HG03460 (cell line): ENCODE data around the gene ABLIM1.

ENCODE experiments used
- ATAC-seq: cut with Tn5 transposase; IDR thresholded peaks from one replicate; pipeline ENCODE4 v1.9.1; 2021; ENCODE audit not compliant: unreplicated experiment

Gene ABLIM1

GRCh38 chr10:114680543-114681117 lies 22.6 kb upstream of the ABLIM1 start:
- no peak for ATAC-seq

DNA sequence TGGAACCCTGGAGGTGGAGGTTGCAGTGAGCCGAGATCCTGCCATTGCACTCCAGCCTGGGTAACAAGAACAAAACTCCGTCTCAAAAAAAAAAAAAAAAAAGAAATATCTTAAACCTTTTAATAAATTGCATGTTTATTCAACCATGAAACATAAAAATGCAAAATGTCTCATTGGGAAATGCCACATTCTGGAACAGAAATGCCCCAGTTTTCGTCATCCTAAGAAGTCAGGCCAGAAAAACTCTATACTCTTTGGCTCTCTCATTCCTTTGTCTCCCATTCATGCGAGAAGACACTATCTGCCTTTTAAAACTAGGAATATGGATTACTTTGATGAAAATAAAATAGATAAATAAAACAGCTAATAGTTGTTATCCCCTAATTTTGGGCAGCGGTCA lies 21.5 kb upstream of the ABLIM1 start:
- no peak for ATAC-seq

DNA sequence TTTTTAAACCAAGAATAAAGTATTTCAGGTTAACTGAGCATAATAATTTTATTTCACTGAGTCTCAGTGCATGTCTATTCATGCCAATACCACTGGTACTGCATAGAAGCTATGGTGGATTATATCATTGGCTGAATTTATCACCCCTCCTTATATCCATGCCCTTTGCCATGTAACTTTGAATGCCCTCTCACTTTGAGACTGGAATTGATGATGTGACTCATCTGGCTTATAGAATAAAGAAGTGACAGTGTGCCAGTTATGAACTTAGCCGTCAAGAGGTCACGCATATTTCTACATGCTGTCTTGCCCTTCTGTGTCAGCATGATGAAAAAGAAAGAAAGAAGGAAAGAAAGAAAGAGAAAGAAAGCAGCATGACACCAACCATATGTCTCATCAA lies 20.7 kb upstream of the ABLIM1 start:
- ATAC-seq, result no peak

- no peak for ATAC-seq
Observed at GRCh38 chr10:114678336-114678735, 20.3 kb upstream of the ABLIM1 start.

DNA sequence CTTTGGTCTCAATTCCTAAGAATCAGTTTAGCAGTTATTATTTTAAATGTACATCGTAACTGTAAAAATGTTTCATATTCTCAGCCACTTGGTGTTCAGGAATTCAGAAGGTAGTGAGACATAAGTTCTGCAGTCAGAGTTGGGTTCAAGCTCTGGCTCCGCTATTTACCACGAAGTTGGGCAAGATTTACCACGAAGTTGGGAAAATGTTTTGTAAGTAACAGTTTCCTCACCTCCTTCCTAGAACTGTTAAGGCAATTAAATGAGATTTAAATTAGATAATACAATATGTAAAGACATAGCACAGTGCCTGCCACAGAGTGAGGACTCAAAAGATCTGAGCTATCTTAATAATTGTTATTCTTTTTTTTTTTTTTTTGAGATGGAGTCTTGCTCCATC lies 16.3 kb upstream of the ABLIM1 start:
- ATAC-seq, result no peak

DNA sequence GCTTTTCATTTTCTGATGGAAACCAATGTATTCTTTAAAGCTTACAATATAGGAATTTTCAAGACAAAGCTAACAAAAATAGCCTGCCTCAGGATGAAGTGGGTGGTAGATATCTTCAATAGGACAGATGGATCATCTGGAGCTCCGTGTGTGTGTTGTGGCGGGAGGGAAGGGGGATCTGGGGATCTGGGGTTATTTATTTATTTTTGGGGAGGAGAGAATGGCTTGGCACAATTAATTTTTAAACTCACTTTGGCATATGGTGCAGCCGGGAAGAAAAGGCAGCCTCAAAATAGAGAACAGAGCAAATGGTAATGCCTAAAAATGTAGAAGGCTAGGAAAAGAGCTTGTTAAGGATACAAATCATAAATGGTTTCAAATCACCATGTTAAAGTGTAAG lies 11.6 kb upstream of the ABLIM1 start:
- ATAC-seq, result no peak

DNA sequence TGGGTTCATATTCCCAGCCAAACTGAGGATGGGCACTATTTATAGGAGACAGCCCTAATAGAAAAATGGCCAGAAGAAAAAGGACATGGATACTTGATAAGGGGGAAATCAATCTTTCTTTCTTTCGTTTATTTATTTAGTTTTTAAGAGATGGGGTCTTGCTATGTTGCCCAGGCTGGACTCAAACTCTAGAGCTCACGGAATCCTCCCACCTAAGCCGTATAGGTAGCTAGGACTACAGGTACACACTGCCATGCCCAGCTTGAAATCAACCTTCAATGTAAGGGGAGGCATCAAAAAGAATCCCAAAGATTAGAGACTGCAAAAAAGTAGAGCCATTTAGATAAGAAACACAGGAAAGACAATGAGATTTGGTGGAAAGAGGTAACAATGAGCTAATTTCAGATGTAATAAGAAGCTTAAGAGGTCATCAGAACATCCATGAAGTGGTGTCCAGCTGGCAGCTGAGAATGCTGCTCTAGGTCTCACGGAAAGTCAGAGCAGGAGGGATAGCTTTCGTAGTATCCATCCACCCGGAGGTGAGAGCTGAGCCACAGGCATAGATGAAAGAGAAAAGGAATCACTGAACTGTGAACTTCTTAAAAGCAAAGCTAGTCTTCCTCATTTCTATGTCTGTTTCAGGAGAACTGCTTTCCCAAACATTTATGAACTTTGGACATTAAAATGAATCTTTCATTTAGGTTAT lies 10.5 kb upstream of the ABLIM1 start:
- no peak for ATAC-seq

DNA sequence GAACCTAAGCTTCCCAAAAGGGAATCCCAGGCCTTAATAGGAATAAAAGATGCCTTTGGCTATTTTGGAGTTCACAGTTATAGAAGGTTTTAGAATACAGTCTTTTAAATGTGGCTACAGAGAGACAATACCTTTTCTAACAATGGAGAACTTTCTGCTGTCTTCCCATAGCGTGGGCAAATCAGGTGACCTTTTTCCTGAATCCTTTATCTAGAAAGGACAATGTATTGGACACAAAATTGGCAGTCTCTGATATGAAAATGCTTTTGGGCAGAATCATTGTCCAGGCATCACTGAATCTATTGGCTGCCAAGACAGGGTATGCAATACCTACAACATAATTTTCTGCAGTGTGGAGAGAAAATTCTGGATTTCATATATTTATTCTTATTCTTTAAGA lies 7.8 kb upstream of the ABLIM1 start:
- ATAC-seq, result no peak

DNA sequence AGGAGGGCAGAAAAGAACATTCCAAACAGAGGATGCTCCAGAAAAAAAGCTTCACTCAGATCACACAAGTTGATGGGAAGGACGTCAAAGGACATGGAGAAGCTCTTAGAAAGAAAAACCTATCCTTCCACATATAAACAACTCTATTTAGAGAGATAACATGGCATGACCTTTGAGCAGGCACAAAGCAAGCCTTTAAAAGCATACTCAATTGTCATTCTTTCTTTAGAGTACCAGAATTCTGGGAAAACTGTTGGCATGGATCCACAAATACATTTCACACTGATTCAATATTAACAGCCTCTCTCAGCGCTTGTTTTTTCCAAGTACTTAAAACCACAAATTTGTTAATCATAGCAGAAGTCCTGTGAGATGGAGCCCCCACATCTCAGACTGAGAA lies 7.3 kb upstream of the ABLIM1 start:
- no peak for ATAC-seq

DNA sequence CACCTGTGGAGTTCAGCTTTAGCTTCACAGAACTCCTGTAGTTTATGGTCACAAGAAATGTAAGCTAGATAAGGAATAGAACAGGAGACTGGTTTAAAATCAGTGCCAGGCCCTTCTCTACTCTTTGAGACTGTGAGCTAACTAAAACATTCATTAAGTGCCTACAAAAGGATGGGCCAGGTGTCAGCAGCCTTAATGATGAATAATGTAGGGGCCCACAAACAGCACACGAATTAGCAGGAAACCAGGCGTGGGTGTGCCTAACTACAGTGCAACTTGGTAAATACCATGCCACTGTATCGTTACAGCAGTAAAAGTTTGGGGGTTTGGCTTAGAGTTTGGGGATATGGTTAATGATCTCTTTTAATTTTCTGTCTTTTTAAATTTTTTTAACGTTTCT lies 6.1 kb upstream of the ABLIM1 start:
- no peak for ATAC-seq

- ATAC-seq, result no peak
Observed at GRCh38 chr10:114663626-114664025, 5.6 kb upstream of the ABLIM1 start.

- ATAC-seq, result no peak
Observed at GRCh38 chr10:114662646-114663217, 4.7 kb upstream of the ABLIM1 start.

DNA sequence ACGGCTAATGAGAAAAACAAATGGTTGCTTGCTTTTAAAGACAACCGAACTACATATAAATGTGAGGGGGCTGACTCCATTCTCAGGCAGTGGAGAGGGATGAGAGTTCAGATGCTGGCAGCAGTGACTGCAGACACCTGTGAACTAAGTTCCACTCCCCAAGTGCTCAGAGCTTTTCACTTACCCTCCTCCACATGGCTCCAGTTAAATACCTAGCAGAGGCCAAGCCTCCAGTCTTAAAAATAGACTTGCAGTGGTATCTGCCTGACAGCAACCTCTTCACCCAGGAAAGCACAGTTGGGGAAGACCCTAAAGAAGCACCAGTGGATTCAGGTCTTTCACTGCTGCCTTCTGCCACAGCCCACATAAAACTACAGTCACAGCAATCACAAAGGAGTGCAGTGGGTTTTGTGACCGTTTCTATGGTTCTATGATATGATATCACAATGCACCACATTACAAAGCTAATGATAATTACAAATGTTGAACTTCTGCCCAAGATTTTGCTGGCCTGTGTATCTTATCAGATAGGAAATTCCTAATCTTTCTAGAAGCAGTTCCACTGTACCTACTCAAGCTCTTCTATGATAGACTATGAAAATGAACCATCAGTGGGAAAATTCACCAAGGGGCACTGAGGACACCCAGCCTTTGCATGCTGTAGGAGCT lies 3.3 kb upstream of the ABLIM1 start:
- no peak for ATAC-seq

GRCh38 chr10:114655671-114656070 lies 2.4 kb downstream of the ABLIM1 start:
- no peak for ATAC-seq

GRCh38 chr10:114654822-114655575 lies 3.1 kb downstream of the ABLIM1 start:
- ATAC-seq, result no peak

DNA sequence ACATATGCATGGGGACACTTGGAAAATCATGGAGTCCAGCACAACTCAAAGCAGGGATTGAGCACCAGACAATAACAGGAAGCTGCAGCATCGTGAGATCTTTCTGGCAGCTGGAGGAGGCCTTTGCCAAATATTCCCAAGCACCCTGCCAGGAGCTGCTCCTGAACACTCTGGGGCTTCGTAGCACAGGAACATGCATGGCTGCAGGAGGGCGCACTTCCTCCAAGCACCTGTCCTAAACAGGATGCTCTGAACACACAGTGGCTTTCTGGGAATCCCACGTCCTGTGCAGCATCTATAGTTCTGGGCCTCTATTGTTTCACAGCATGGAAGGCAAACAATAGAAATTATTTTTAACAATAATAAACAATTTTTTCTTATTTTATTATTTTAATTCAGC lies 4.1 kb downstream of the ABLIM1 start:
- ATAC-seq, result no peak

DNA sequence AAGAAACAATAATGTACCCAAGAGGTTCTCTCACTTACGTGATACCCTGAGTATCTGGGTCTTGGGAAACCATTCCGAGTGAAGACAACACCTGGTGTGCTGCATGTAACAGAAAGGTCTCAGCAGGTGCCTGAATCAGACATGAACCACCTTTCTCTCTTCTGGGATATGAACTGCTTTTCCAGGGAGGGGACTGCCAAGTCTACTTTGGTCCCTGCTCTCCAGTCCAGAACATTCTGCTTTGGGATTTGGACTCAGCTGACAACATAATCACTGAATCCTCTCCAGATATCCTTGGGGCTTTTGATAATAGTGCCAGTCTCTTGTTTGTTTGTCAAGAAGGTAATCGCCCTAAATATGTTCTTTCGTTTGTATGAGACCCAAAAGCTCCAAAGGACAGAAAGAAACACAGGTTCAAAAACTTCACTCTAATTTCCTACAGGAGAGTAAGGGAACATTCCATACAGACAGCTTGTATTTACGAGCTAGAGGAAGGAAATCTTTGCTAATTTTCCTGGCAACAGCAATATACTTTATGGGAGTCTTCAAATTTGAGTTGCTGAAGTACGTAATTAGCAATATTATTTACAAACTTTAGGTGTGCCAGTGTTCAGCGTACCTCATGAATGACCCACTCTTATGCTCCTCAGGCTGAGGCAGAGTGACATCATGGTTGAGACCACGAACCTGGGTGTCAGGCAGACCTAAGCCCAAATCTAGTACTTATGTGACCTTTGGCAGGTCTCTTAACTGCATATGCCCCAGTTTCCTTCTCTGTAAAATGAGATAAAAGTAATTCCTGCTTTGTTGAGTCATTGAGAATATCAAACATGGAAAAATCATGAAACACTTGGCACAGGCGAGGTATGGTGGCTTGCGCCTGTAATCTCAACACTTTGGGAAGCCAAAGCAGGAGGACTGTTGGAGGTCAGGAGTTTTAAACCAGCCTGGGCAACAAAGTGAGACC lies 5.4 kb downstream of the ABLIM1 start:
- ATAC-seq, result no peak

DNA sequence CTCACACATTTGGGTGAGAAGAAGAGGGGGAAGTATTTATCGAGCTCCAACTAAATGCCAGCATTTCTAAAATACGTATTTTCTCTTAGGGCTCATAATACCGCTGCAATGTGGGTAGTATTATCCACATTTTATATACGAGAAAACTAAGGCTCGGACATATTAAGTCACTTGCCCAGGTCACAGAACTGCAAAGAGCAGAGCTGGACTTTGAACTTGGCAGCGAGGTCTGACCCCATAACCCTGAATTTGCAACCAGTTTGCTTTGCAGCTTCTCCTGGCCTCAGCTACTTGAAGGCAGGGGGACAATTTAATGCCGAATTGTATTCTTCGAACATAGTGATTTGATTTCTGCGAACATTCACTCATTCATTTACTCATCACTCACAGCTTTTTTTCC lies 7.2 kb downstream of the ABLIM1 start:
- ATAC-seq, result no peak

DNA sequence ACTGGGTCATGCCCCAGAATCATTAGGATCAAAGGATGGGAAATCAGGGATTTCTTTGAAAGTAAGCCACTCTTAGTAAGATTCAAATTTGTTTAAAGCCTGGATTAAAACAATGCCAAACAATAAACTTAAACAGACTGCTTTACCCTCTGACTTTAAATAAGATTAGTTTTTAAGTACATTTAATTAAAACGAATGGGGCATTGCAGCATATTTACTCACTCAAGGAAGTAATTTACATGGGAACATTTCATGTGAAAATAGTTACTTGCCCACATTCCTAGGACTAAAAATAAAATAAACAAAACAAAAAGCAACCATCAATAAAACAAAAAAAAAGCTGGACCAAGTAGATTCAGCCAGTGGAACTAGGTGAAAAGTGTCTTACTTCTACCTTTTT lies 7.8 kb downstream of the ABLIM1 start:
- ATAC-seq, result no peak

- no peak for ATAC-seq
Observed at GRCh38 chr10:114649217-114649903, 8.7 kb downstream of the ABLIM1 start.
